Measurements from ENCODE around the gene MTA2.

DNA sequence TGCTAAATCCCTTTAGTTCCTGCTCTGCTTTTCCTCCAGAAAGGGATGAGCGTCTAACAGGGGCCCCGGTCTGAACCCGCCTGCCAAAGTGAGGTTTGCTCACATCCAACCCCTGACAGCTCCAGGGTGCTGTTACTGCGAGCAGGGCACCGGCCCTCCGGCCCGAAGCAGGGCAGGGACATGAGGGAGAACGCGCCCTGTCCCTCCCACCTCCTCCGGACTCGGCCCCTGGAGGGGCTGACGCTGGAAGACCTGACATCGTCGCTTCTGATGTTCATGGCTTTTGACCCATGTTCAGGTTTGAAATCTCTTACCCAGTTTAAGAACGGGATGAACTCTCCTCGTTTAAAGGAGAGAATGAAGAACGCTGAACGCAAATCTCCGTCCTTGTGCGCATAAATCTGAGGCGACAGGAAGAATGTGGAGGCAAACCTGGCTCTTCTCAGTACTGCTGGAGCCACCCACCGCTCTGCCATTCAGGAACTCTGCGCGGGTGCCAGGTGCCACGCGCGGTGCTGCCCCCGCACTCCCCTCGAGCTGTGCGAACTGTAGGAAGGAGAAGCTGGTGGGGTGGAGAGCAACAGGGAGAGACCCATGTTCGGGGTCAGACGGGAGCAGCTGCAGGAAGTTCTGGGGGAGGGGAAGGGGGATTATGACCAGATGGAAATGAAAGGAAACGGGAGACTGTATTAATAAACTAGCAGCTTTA lies 27.1 kb downstream of the MTA2 start:
- TF ChIP-seq, protein P1, sequence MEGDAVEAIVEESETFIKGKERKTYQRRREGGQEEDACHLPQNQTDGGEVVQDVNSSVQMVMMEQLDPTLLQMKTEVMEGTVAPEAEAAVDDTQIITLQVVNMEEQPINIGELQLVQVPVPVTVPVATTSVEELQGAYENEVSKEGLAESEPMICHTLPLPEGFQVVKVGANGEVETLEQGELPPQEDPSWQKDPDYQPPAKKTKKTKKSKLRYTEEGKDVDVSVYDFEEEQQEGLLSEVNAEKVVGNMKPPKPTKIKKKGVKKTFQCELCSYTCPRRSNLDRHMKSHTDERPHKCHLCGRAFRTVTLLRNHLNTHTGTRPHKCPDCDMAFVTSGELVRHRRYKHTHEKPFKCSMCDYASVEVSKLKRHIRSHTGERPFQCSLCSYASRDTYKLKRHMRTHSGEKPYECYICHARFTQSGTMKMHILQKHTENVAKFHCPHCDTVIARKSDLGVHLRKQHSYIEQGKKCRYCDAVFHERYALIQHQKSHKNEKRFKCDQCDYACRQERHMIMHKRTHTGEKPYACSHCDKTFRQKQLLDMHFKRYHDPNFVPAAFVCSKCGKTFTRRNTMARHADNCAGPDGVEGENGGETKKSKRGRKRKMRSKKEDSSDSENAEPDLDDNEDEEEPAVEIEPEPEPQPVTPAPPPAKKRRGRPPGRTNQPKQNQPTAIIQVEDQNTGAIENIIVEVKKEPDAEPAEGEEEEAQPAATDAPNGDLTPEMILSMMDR (conservative IDR thresholded peaks at IDR 0.05; ENCODE audit: low read depth, low read length) = no peak
- TF ChIP-seq EZH2 (IDR thresholded peaks at IDR 0.05; ENCODE audit: borderline replicate concordance, low read depth, low read length, poor library complexity, severe bottlenecking) = no peak

Data from A673 (cell line).